Kidney epithelial cell (primary cell): ENCODE data around the gene OR13C4. TPM values are rescaled to one million over a fixed set of nuclear protein-coding genes. Genes with fewer than 3 reads are reported as not detected.
"Not testable (repeated sequence)": the region's sequence is repeated elsewhere in the genome, so short reads cannot be mapped to it uniquely, and the experiment has no call there.

Experiments
- DNase-seq: peaks from one replicate; pipeline ENCODE4 v3.0.0-alpha.2; 2010; ENCODE audit warnings: low read depth
- H3K27me3 ChIP-seq: 2 replicates; pipeline ENCODE4 v1.6.0; 2011; ENCODE audit warnings: low read length; ENCODE audit not compliant: control insufficient read depth, insufficient read depth
- H3K36me3 ChIP-seq: 2 replicates; pipeline ENCODE4 v1.5.1; 2011; ENCODE audit warnings: low read length; ENCODE audit not compliant: control insufficient read depth, insufficient read depth
- H3K4me3 ChIP-seq: 2 replicates; pipeline ENCODE4 v1.5.1; 2011; ENCODE audit warnings: low read depth, mild to moderate bottlenecking, control low read depth, low read length
- total RNA-seq: library from RNA; depleted of rRNA; stranded (reverse); fragments of >200 nt; gene quantifications from 2 replicates; pipeline ENCODE4 v1.2.3, GENCODE V29; 2015
- TF ChIP-seq, protein P1 (sequence below): IDR thresholded peaks from 2 replicates; pipeline ENCODE4 v1.5.1; 2011; ENCODE audit warnings: mild to moderate bottlenecking, moderate library complexity, low read length, control low read depth, inconsistent platforms; ENCODE audit not compliant: insufficient read depth, poor library complexity, severe bottlenecking

The OR13C4 gene
- total RNA-seq, 1 donor from 2014 or later: not detected

DNA sequence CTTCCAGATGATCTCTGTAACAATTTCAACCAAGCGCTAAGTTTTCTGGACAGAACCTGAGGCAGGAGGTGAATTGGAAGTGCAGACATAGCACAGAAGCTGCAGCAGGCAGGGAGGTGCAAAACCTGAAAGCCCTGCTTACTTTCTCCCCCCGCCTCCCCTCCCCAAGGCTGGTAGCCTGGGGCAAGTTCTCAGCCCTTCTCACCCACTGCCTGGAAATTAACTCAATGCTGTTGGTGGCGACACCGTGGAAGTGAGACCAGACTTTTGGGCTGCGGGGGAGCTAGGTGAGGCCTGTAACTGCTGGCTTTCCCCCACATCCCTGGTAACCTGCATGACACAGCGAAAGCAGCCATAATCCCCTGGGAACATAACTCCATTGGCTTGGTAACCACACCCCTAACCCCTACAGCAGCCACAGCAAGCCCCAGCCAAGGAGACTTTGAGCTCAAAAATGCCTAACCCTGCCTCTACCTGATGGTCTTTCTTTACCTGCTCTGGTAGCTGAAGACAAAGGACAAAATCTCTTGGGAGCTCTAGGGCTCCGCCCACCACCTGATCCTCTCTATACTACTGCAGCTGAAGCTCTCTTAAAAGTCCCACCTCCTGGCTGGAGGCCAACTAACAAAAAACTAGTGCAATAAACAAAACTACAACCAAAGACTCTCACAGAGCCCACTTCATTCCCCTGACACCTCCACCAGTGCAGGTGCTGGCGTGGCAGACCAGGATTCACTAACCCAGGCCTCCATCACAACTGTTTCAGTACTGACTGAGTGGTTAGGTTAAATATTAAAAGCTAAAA, 30.0 kb upstream of the OR13C4 start:
- TF ChIP-seq, protein P1, sequence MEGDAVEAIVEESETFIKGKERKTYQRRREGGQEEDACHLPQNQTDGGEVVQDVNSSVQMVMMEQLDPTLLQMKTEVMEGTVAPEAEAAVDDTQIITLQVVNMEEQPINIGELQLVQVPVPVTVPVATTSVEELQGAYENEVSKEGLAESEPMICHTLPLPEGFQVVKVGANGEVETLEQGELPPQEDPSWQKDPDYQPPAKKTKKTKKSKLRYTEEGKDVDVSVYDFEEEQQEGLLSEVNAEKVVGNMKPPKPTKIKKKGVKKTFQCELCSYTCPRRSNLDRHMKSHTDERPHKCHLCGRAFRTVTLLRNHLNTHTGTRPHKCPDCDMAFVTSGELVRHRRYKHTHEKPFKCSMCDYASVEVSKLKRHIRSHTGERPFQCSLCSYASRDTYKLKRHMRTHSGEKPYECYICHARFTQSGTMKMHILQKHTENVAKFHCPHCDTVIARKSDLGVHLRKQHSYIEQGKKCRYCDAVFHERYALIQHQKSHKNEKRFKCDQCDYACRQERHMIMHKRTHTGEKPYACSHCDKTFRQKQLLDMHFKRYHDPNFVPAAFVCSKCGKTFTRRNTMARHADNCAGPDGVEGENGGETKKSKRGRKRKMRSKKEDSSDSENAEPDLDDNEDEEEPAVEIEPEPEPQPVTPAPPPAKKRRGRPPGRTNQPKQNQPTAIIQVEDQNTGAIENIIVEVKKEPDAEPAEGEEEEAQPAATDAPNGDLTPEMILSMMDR: no peak
- Histone ChIP-seq H3K36me3 (no peaks in the 10 kb centered on the region), H3K4me3 (no peak overlapping the region), H3K27me3 (no peaks in the 10 kb centered on the region)
- DNase-seq: no peak

GRCh38 chr9:104555521-104555920, 28.5 kb upstream of the OR13C4 start:
- no peak for DNase-seq
- no peak overlapping the region for H3K4me3 ChIP-seq
- no peaks in the 10 kb centered on the region for H3K27me3 ChIP-seq
- TF ChIP-seq, protein P1: no peak
- H3K36me3 ChIP-seq: no peaks in the 10 kb centered on the region

GRCh38 chr9:104553261-104553660, 26.3 kb upstream of the OR13C4 start:
- Histone ChIP-seq H3K4me3 (no peak overlapping the region), H3K36me3 (no peaks in the 10 kb centered on the region), H3K27me3 (no peaks in the 10 kb centered on the region)
- TF ChIP-seq, protein P1: no peak
- no peak for DNase-seq

- no peak overlapping the region for H3K4me3 ChIP-seq
- no peaks in the 10 kb centered on the region for H3K27me3 ChIP-seq
- TF ChIP-seq, protein P1: no peak
- DNase-seq: no peak
- H3K36me3 ChIP-seq: no peaks in the 10 kb centered on the region
Observed at GRCh38 chr9:104544644-104545043, 17.6 kb upstream of the OR13C4 start.

DNA sequence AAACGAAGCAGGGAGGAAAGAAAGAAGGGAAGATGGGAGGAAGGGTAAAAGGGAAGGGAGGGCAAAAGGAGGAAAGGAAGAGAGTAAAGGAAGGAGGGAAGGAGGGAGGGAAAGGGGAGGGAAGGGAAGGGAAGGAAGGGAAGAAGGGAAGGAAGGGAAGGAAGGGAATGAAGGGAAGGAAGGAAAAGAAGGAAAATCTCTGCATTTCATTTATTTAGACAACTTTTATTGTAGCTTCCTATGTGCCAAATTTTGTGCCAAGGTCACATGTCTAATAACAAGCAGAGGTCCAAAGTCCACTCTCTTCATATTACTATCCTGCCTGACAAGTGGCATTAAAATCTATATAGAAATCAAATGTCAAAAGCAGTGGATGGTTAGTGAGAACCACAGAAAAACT, 12.3 kb upstream of the OR13C4 start:
- DNase-seq: no peak
- Histone ChIP-seq H3K4me3 (no peak overlapping the region), H3K36me3 (no peaks in the 10 kb centered on the region), H3K27me3 (no peaks in the 10 kb centered on the region)
- TF ChIP-seq, protein P1: no peak

DNA sequence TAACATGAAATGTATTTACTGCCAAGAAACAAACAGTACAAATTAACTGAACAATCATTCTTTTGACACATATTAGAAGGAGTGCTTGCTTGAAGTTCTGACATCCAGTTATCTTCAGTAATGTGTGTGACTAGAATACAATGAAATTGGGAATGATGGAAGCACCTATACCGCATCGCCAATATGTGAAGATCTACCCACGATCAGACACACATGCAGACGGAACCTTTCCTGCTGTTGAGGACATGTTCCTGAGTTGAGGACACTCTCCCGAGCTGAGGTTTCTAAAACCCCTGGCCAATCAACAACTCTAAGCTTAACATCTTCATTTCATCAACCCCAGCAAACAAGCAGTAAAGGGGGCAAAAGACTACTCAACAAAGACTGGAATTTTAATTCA, 9.7 kb upstream of the OR13C4 start, which contains the start of gene OR13C3:
TSS of gene OR13C3 (minus strand) at position 101 of the 400 bp plus-strand sequence. CDS start 133 bp downstream, outside the sequence.
- Histone ChIP-seq H3K4me3 (no peak within 1 kb of the TSS), H3K36me3 (no peaks in the 10 kb centered on the region), H3K27me3 (no peaks in the 10 kb centered on the region)
- TF ChIP-seq, protein P1: no peak
- no peak for DNase-seq

DNA sequence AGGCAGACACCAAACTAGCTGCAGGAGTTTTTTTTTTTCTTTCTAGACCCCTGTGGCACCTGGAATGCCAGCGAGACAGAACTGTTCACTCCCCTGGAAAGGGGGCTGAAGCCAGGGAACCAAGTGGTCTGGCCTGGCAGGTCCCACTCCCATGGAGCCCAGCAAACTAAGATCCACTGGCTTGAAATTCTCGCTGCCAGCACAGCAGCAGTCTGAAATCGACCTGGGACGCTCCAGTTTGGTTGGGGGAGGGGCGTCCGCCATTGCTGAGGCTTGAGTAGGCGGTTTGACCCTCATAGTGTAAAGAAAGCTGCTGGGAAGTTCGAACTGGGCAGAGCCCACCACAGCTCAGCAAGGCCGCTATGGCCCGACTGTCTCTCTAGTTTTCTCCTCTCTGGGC, 6.8 kb downstream of the OR13C4 start:
- H3K36me3 ChIP-seq, H3K27me3 ChIP-seq, H3K4me3 ChIP-seq, DNase-seq: not testable (repeated sequence)
